GM21367 (cell line): ENCODE data around the gene S100A10.

Experiments used
- ATAC-seq: cut with Tn5 transposase; IDR thresholded peaks from one replicate; pipeline ENCODE4 v1.9.1; 2021; ENCODE audit not compliant: unreplicated experiment

S100A10 gene

DNA sequence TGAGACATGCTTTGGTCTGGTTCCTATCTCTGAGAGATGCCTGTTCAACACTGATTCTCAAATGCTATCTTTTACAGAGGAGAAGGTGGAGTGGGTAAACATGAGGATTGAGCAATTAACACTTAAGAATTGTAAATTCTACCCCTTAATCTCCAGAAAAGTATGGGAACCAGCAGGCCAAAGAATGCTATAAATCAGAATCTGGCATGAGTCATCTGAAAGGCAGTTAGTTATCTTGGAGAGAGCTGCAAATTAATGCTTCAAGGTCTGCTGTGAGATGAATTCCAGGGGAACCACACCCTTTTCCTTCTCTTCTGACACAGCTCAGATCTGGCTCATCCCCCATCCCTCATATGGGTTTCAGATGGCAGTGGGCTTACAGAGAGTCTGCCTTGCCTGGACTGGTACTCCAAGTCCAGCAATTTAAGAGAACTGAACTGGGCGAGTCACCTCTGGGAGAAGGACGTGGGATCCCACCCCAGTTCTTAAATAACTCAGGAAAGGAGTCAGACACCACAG is 5.2 kb downstream of the S100A10 start:
- no peak for ATAC-seq

DNA sequence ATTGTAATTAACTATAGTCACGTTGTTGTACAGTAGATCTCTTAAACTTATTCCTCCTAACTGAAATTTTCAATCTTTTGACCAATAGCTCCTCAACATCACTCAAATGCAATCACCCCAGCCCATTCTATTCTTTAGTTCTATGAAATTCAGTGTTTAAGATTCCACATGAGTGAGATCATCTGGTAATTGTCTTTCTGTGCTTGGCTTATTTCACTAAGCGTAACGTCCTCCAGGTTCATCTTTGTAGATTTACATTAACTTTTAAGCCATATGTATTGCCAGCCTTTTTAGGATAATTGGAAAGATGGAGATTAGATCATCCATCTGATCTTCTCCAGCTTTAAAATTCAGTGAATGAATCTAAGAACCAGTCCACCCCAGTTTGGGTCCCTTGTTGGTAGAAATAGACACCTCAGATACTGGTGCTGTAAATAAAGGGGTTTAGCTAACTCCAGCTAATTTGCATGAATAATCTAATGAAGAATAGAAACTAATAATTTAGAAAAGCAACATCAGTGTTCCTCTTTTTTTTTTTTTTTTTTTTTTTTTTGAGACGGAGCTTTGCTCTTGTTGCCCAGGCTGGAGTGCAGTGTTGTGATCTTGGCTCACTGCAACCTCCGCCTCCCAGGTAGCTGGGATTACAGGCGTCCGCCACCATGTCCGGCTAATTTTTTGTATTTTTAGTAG is 7.0 kb downstream of the S100A10 start:
- no peak for ATAC-seq

GRCh38 chr1:151985768-151986167 is 7.9 kb downstream of the S100A10 start:
- no peak for ATAC-seq

DNA sequence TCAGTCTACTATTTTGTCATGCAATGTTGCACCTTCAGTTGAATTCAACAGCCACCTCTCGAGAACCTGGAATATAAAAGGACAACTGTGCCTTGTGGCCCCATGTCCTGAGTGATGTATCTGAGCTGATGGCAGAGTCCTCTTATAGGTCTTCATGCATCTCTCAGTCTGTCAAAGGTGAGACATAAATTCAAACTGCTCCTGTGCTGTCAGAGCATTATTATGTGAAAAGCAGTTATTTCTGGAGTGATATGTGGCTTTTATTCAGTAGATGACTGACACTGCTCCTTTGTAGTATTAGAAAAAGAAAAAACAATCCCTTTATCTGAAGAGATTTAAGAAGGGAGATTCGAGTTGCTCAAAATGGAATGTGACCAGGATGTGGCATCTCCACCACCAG is 8.4 kb downstream of the S100A10 start:
- ATAC-seq = no peak

- ATAC-seq = peak; percentile 70
Measured at GRCh38 chr1:151984313-151984956, 9.2 kb downstream of the S100A10 start.

DNA sequence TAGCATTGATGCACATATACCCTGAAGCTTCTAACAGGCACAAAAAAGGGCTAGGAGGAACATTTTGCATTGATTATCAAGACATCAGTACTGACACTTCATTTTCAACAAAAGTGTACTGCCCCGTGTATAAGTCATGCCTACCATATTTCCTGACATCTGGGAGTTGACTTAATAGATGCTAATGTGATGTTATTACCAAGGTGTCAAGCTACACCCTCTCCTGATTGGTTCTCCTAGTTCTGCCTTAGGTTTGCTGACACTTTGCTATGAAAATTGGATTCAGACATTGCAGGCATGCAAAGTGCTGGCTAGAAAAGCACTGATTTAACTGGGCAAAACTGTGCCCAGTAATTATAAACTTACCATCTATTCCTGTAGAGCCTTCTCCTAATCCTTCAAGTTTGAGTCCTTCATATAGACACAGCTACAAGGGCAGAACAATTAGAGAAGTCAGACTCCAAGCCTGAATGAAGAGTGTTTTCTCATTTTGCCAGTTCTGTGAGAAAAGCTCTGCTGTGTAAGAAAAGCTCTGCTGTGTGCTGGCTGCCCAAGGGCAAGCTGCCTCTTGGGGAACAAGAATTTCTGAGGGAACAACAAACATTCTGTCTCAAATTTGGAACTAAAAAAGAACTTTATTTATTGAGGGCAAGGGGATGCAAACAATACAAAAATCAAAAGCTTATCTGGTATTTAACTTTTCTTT is 11.2 kb downstream of the S100A10 start:
- no peak for ATAC-seq

GRCh38 chr1:151981178-151981525 is 12.5 kb downstream of the S100A10 start:
- ATAC-seq = no peak

DNA sequence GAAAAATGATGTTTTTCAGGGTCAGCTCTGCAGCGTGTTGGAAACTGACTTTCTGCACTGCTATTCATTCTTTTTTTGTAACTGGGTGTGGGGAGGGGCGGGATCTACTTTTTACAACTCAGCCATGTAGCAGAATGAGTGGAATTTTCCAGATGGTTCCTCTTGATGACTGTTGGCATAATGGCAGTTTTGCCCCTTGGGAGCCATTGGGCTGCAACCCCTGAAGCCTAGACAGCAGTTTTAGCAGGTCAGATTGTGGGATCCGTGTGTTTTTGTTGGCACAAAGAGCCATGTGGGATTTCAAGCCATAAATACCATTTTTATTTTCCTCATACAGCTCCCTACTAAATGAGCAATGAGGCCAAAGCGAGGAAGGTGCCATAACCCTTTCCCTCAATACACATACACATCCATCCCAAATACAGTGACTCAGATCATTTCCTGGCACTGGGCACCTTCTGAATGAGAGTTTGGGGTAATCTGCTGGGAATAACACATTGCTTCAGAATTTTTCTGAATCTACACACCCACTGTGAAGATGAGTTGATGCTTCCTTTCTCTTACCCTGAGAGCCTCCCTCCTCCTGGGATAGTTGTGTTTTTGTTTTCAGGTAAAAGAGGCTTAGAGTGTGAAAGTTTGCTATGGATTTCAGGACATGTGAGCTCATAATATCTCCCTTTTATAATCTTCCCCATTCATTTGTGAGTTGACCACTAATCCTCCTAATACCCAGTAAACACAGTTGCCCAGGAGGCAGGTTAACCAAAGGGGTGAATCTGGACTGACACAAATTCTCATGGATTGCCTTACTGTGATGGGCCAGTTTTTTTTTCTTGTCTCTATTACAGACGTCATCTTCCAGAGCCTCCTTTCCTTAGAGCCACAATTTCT is 13.1 kb downstream of the S100A10 start:
- ATAC-seq = no peak

- ATAC-seq = no peak
Measured at GRCh38 chr1:151978922-151979321, 14.7 kb downstream of the S100A10 start.

DNA sequence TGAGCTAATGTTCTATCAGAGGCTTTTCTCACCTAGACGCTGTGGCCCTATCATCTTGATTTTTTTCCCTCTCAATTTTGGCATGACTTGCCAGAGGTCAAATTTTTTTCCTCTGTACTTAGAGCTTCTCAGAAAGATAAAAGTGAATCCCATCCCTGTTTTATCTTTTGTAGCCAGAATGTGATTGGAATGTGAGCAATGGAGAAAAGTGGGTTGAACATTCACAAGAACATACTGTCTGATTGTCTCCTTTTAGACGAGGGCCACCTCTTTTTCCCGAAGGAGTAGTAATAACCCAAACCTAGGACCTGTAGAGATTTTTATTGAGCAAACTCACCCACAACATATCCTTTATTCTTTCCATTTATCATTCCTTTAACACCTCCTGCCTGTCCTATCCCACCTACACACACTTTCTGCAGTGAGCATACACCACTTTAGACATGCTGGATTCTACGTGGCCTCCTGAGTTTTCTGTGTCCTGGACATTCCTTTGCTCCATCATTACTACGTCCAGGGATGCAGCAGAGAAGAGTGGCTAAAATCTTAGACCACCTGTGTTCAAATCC is 15.9 kb downstream of the S100A10 start:
- ATAC-seq = no peak

- no peak for ATAC-seq
Measured at GRCh38 chr1:151976858-151977257, 16.8 kb downstream of the S100A10 start.

DNA sequence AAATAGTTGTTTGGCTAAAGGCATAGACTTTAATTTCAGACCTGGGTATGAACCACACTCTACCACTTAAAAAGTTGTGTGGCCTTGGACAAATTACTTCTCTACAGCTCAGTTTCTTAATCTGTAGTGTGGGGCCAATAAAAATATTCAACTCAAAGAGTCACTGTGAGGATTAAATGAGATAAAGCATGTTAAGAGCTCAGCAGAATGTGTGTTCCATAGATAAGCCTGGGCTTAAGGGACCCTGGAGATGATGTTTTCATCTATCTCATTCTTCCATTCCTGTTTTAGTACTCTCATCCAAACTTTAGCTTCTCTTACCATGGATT is 17.7 kb downstream of the S100A10 start:
- no peak for ATAC-seq

GRCh38 chr1:151975311-151976014 is 18.2 kb downstream of the S100A10 start:
- ATAC-seq = no peak

DNA sequence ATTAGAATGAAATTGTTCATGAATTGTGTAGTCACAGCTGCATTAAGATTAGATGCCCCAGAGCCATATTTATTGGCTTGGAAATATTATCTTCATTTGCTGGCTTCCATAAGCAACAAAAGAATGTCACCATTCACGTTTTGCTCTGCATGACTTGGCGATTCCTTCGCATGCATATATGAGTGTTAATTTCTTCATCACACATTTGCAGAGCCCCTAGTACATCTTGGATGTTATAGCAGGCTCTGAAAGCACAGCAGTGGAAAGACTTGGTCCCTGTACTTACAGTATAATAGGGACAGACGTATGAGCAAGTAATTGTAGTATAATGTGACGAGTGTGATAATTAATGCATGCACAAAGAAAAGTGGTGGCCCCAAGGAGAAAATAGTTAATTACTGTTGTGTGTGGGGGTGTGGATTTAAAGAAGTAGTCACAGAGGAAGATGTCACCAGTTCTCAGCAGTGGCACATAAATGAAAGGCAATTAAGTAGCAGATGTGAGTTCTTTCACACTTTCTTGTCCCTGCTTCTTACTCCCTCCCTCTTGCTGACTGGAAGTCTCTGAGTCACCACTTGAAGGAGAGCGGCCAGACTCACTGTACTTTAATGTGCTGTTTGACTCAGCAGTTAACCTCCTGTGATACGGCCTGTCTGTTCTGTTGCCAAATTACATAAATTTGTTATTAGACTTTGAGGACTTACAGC is 21.0 kb downstream of the S100A10 start:
- ATAC-seq = no peak

- ATAC-seq = no peak
Measured at GRCh38 chr1:151970626-151971025, 23.0 kb downstream of the S100A10 start.

DNA sequence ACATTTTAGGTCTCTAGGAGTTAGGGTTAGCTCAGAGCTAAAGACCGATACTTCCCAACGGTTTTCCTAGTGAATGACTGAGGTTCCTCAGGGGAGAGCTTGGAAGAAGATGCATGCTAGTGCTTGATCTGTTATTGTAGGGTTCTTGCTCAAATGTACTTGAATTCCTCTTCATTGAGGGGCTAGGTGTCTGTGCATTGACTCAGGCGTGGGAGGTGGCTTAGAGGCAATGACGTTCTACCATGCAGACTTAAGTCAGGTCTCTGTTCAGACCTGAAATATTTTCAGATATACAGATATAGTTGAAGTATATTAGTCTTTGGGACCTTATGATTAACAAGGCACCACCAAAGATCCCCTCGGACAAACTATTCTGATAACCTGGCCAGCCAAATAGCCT is 23.5 kb downstream of the S100A10 start:
- no peak for ATAC-seq

DNA sequence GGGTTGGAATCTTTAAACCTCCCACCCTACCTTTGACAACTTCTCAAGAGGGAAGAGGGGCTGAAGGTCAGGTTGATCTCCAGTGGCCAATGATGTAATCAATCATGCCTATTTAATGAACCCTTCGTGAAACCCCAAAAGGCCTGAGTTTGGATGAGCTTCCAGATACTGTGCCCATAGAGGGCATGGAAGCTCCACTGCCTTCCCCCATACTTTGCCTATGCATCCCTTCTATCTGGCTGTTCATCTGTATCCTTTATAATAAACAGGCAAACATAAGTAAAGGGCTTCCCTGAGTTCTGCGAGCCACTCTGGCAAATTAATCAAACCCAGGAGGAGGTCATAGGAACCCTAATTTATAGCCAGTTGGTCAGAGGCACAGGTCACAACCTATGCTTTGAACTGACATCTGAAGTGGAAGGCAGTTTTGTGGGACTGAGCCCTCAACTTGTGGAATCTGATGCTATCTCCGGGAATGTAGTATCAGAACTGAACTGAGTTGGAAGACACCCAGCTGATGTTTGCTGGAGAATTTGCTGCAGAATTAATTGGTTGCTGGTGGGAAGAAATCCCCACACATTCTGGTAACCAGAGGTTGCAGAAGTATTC is 24.8 kb downstream of the S100A10 start:
- no peak for ATAC-seq

DNA sequence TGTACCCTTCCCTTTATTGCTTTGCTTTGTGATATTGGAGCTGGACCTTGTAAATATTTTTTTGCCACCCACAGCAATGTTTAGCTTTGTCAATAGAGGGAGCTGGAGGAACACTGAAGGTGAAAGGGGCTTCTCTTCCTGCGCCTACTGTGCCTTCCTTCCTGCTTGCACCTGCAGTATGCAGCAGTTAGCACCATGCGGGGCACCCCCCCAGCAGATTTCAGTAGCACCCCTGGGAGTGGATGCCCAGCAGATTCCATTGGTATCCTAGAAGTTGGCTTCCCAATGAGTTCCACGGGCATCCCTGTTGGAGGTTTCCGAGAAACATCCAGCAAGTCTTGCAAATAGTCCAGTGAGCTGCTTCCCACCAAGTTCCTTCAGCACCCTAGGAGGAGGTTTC is 25.6 kb downstream of the S100A10 start:
- ATAC-seq = no peak

- ATAC-seq = no peak
Measured at GRCh38 chr1:151967091-151967490, 26.6 kb downstream of the S100A10 start.
